Endothelial cell of umbilical vein (primary cell): ENCODE measurements around the gene TEX29. TPM values are rescaled to one million over a fixed set of nuclear protein-coding genes. Genes with fewer than 3 reads are reported as not detected.

Experiments used
- BruUV-seq: library from RNA; stranded (reverse); fragments of 400-500 nt; replicated peaks from 2 replicates; lab custom pipeline; 2021; lab: Mats Ljungman, UMichigan
- CTCF ChIA-PET: fragments of 300-600, 350-600 bp; sonication (Branson Sonifier 250); formaldehyde crosslinking; loops from one replicate; lab custom pipeline; 2021; ENCODE audit warnings: antibody characterized with exemption, inconsistent platforms; lab: Charles Lee
- POLR2A ChIA-PET: fragments of 300-600, 350-600 bp; sonication (Branson Sonifier 250); formaldehyde crosslinking; loops from one replicate; lab custom pipeline; 2021; ENCODE audit warnings: antibody characterized with exemption, inconsistent platforms; lab: Charles Lee
- DNase-seq: peaks from one replicate; pipeline ENCODE4 v3.0.0-alpha.2; 2011; ENCODE audit warnings: low read depth, low spot score
- FAIRE-seq: peaks from 2 replicates; lab custom pipeline; 2011; peaks lifted over from hg19 to GRCh38; lab: Jason Lieb, UNC
- H2AFZ ChIP-seq: 2 replicates; pipeline ENCODE4 v1.6.0; 2012; ENCODE audit warnings: low read depth, low read length, control low read depth, inconsistent platforms
- H3K27ac ChIP-seq: 2 replicates; pipeline ENCODE4 v1.5.1; 2011; ENCODE audit warnings: low read depth, mild to moderate bottlenecking, control low read depth, low read length, moderate library complexity; ENCODE audit not compliant: insufficient read depth
- H3K27me3 ChIP-seq, 2 experiments: 2 replicates each; pipeline versions ENCODE4 v1.6.0 to v1.6.1; 2011; ENCODE audit warnings: low read length in 2 of 2, mixed read lengths in 1 of 2; ENCODE audit not compliant: control insufficient read depth in 2 of 2, insufficient read depth in 2 of 2
- H3K36me3 ChIP-seq, 2 experiments: 2 replicates in 1 of 2; 3 replicates in 1 of 2; pipeline ENCODE4 v1.5.1; 2011; ENCODE audit warnings: low read length in 2 of 2, mild to moderate bottlenecking in 1 of 2, moderate library complexity in 1 of 2; ENCODE audit not compliant: control insufficient read depth in 2 of 2, insufficient read depth in 2 of 2; ENCODE audit errors: extremely low read depth in 1 of 2
- H3K4me1 ChIP-seq: 3 replicates; pipeline ENCODE4 v1.5.1; 2011; ENCODE audit warnings: mild to moderate bottlenecking, low read length; ENCODE audit not compliant: control insufficient read depth, insufficient read depth; ENCODE audit errors: extremely low read depth
- H3K4me2 ChIP-seq: 2 replicates; pipeline ENCODE4 v1.6.1; 2011; ENCODE audit warnings: low read length, control low read depth, mixed read lengths; ENCODE audit not compliant: insufficient read depth
- H3K4me3 ChIP-seq, 3 experiments: fragments of 200-600 bp in 1 of 3; sonication (generic), shearing (Covaris generic) in 1 of 3; replicated peaks in 1 of 3; 2 replicates each; pipeline ENCODE4 v1.5.1; 2011 to 2016; ENCODE audit warnings: control low read depth in 3 of 3, low read length in 3 of 3, mild to moderate bottlenecking in 2 of 3, inconsistent platforms in 1 of 3, low read depth in 1 of 3, moderate library complexity in 1 of 3; ENCODE audit not compliant: insufficient read depth in 1 of 3
- H3K79me2 ChIP-seq: 2 replicates; pipeline ENCODE4 v1.6.0; 2012; ENCODE audit warnings: low read length, inconsistent platforms; ENCODE audit not compliant: control insufficient read depth, insufficient read depth
- H3K9ac ChIP-seq: replicated peaks from 2 replicates; pipeline ENCODE3; 2011; ENCODE audit warnings: low read length, control low read depth; ENCODE audit not compliant: insufficient read depth; ENCODE audit errors: extremely low read depth
- H3K9me1 ChIP-seq: replicated peaks from 3 replicates; pipeline ENCODE4 v1.6.0; 2011; ENCODE audit warnings: mild to moderate bottlenecking, low read length; ENCODE audit not compliant: control insufficient read depth, insufficient read depth; ENCODE audit errors: extremely low read depth
- H3K9me3 ChIP-seq: replicated peaks from 2 replicates; pipeline ENCODE4 v1.5.1; 2012; ENCODE audit warnings: low read length, inconsistent platforms; ENCODE audit not compliant: control insufficient read depth, insufficient read depth
- H4K20me1 ChIP-seq: replicated peaks from 2 replicates; pipeline ENCODE3; 2011; ENCODE audit warnings: mild to moderate bottlenecking, low read length; ENCODE audit not compliant: control insufficient read depth, insufficient read depth; ENCODE audit errors: extremely low read depth
- CTCF ChIP-seq, 2 donors: IDR thresholded peaks; 1 replicate in 1 of 2; 2 replicates in 1 of 2; pipeline ENCODE4 v1.5.1; 2011; ENCODE audit warnings: low read length in 2 of 2, mild to moderate bottlenecking in 2 of 2, moderate library complexity in 2 of 2, control low read depth in 1 of 2, inconsistent platforms in 1 of 2, low read depth in 1 of 2; ENCODE audit not compliant: insufficient read depth in 1 of 2; ENCODE audit errors: extremely low read depth in 1 of 2
- EZH2 ChIP-seq: IDR thresholded peaks from 2 replicates; pipeline ENCODE4 v1.6.1; 2012; ENCODE audit warnings: borderline replicate concordance, low read depth, mild to moderate bottlenecking, moderate library complexity, low read length, inconsistent platforms; ENCODE audit not compliant: severe bottlenecking
- FOS ChIP-seq: IDR thresholded peaks from 2 replicates; pipeline ENCODE4 v1.6.1; 2011; ENCODE audit warnings: mild to moderate bottlenecking, low read length, moderate library complexity, borderline replicate concordance; ENCODE audit not compliant: insufficient read depth
- GATA2 ChIP-seq: IDR thresholded peaks from 2 replicates; pipeline ENCODE4 v1.7.0; 2011; ENCODE audit warnings: low read depth, mild to moderate bottlenecking, moderate library complexity, mixed read lengths, low read length; ENCODE audit not compliant: insufficient read length, insufficient read depth
- JUN ChIP-seq: IDR thresholded peaks from 2 replicates; pipeline ENCODE4 v1.6.1; 2011; ENCODE audit warnings: borderline replicate concordance, low read depth; ENCODE audit not compliant: insufficient read length, insufficient read depth
- MAX ChIP-seq: IDR thresholded peaks from 2 replicates; pipeline ENCODE4 v1.6.1; 2011; ENCODE audit not compliant: insufficient read depth, insufficient read length
- MYC ChIP-seq: IDR thresholded peaks from one replicate; pipeline ENCODE4 v1.6.1; 2011; ENCODE audit warnings: mild to moderate bottlenecking, low read depth, low read length
- POLR2A ChIP-seq: IDR thresholded peaks from 2 replicates; pipeline ENCODE4 v1.6.1; 2012; ENCODE audit warnings: low read depth, mild to moderate bottlenecking, control low read depth, low read length
- POLR2AphosphoS5 ChIP-seq: IDR thresholded peaks from 2 replicates; pipeline ENCODE4 v1.6.1; 2012; ENCODE audit warnings: low read depth, mild to moderate bottlenecking, control low read depth, low read length, moderate library complexity; ENCODE audit not compliant: insufficient read depth
- dilution Hi-C: fragments of 300-500 bp; cut with MboI; formaldehyde crosslinking; loops from one replicate; pipeline ENCODE4 v1.15.0; 2019; ENCODE audit warnings: low sequenced_read_pairs; ENCODE audit not compliant: extremely low pct_ligation_motif_present
- intact Hi-C: fragments of 100-400 bp; cut with micrococcal nuclease; formaldehyde crosslinking; loops from one replicate; pipeline ENCODE4 v1.10.0; 2022
- polyA plus RNA-seq, 4 experiments: library from polyadenylated mRNA; depleted of rRNA in 3 of 4; stranded (reverse) in 3 of 4; unstranded in 1 of 4; fragments of >200 nt; gene quantifications; 2 replicates each; pipeline versions ENCODE4 v1.2.1 to v1.2.3, GENCODE V29; 2011 to 2012; ENCODE audit warnings: missing spikeins in 1 of 4
- total RNA-seq: library from RNA; stranded (reverse); gene quantifications from 2 replicates; pipeline ENCODE4 v1.2.3, GENCODE V29; 2021

The TEX29 gene
- total and polyA plus RNA-seq, 2 donors (not counting 3 experiments of a cell fraction or from before 2014, with no cell fraction given) = 0.44 TPM; not detected in 1

- CTCF ChIA-PET = no interaction called here
- H3K79me2 ChIP-seq = no peaks in the 10 kb centered on the region
- dilution Hi-C loops = no loop called here
- intact Hi-C loops = no loop called here
- H4K20me1 ChIP-seq = no peaks in the 10 kb centered on the region
- no peaks in the 10 kb centered on the region for H3K9me3 ChIP-seq
- BruUV-seq = no TSS peak
- DNase-seq (no peak), FAIRE-seq (no peak)
- POLR2A ChIA-PET = no interaction called here
- H3K27ac ChIP-seq = no peak overlapping the region
- no peak overlapping the region for H3K4me2 ChIP-seq
- H3K27me3 ChIP-seq = no peaks in the 10 kb centered on the region
- no peak overlapping the region for H3K9ac ChIP-seq
- no peak overlapping the region for H3K4me3 ChIP-seq
- H2AFZ ChIP-seq = no peak overlapping the region
- peaks cover 4% of the 10 kb centered on the region for H3K4me1 ChIP-seq
- TF ChIP-seq MYC (no peak), EZH2 (no peak), GATA2 (no peak), POLR2AphosphoS5 (no peak), MAX (no peak), FOS (no peak)
- no peaks in the 10 kb centered on the region for H3K36me3 ChIP-seq
- H3K9me1 ChIP-seq = no peaks in the 10 kb centered on the region
These were observed 2.1 kb upstream of the TEX29 start for GRCh38 chr13:111318386-111318785.

GRCh38 chr13:111319521-111319920 is 921 bp upstream of the TEX29 start:
- Histone ChIP-seq H3K27me3 (no peaks in the 10 kb centered on the region), H3K79me2 (no peaks in the 10 kb centered on the region), H3K36me3 (no peaks in the 10 kb centered on the region), H3K9me3 (no peaks in the 10 kb centered on the region), H2AFZ (no peak overlapping the region), H3K4me3 (no peak overlapping the region), H3K4me2 (no peak overlapping the region), H3K27ac (no peak overlapping the region), H3K9ac (no peak overlapping the region), H3K9me1 (no peaks in the 10 kb centered on the region), H3K4me1 (peaks cover 4% of the 10 kb centered on the region), H4K20me1 (no peaks in the 10 kb centered on the region)
- dilution Hi-C loops = no loop called here
- TF ChIP-seq EZH2 = no peak
- TF ChIP-seq MAX = no peak
- no peak for TF ChIP-seq CTCF (IDR thresholded peaks at IDR 0.05; ENCODE audit: extremely low read depth in 1 of 2, insufficient read depth in 1 of 2, low read depth in 1 of 2, low read length in 2 of 2)
- no peak for TF ChIP-seq POLR2AphosphoS5
- TF ChIP-seq FOS = no peak
- no peak for TF ChIP-seq POLR2A
- TF ChIP-seq GATA2 = no peak
- no peak for TF ChIP-seq MYC
- TF ChIP-seq JUN = no peak
- DNase-seq = no peak
- POLR2A ChIA-PET = no interaction called here
- FAIRE-seq = no peak
- intact Hi-C loops = no loop called here
- CTCF ChIA-PET = no interaction called here
- no TSS peak for BruUV-seq
